OCI-LY3 (cell line): ENCODE measurements around the gene IPPK.
"Not testable (repeated sequence)": the region's sequence is repeated elsewhere in the genome, so short reads cannot be mapped to it uniquely, and the experiment has no call there.

Experiments
- H2AFZ ChIP-seq: fragments of 200-600, 300-600 bp; shearing (Covaris generic); 2 replicates; pipeline ENCODE4 v1.6.0; 2014; ENCODE audit warnings: antibody characterized with exemption, low read depth, low read length
- H3K27ac ChIP-seq: fragments of 200-600, 300-600 bp; sonication (generic); 2 replicates; pipeline ENCODE4 v1.5.1; 2014; ENCODE audit warnings: mild to moderate bottlenecking, low read length, moderate library complexity, mixed read lengths
- H3K27me3 ChIP-seq: fragments of 200-600, 300-600 bp; sonication (generic); 2 replicates; pipeline ENCODE4 v1.6.1; 2014; ENCODE audit warnings: low read depth, low read length, mixed read lengths
- H3K36me3 ChIP-seq: fragments of 200-600, 300-600 bp; sonication (generic); replicated peaks from 2 replicates; pipeline ENCODE3; 2014; ENCODE audit warnings: low read depth, low read length, mixed read lengths
- H3K4me1 ChIP-seq: fragments of 300-600, 200-600 bp; sonication (generic); 2 replicates; pipeline ENCODE4 v1.6.1; 2014; ENCODE audit warnings: low read length, mixed read lengths
- H3K4me2 ChIP-seq: fragments of 200-600, 300-600 bp; sonication (generic); 2 replicates; pipeline ENCODE4 v1.6.1; 2014; ENCODE audit warnings: low read length, mixed read lengths
- H3K4me3 ChIP-seq: fragments of 300-600, 200-600 bp; sonication (generic); 2 replicates; pipeline ENCODE4 v1.5.1; 2014; ENCODE audit warnings: antibody characterized with exemption, mild to moderate bottlenecking, low read length, moderate library complexity
- H3K79me2 ChIP-seq: fragments of 300-600, 200-600 bp; shearing (Covaris generic); 2 replicates; pipeline ENCODE4 v1.6.1; 2014; ENCODE audit warnings: mild to moderate bottlenecking, low read length, mixed read lengths
- H3K9ac ChIP-seq: fragments of 300-600, 200-600 bp; shearing (Covaris generic); 2 replicates; pipeline ENCODE4 v1.6.0; 2014; ENCODE audit warnings: mild to moderate bottlenecking, low read length, moderate library complexity
- H3K9me3 ChIP-seq: fragments of 200-600, 300-600 bp; shearing (Covaris generic); 2 replicates; pipeline ENCODE4 v1.6.1; 2014; ENCODE audit warnings: low read length, mixed read lengths; ENCODE audit not compliant: insufficient read depth
- H4K20me1 ChIP-seq: fragments of 200-600, 300-600 bp; sonication (generic); 2 replicates; pipeline ENCODE4 v1.6.1; 2016; ENCODE audit warnings: low read length, mixed read lengths; ENCODE audit not compliant: insufficient read depth
- EZH2phosphoT487 ChIP-seq: fragments of 200-600 bp; shearing (Covaris generic); IDR thresholded peaks from 2 replicates; pipeline ENCODE4 v1.6.1; 2018; ENCODE audit warnings: antibody characterized with exemption, mixed run types, low read depth
- TF ChIP-seq, protein P1 (sequence below): fragments of 200-600, 300-600 bp; sonication (generic); IDR thresholded peaks from 2 replicates; pipeline ENCODE4 v1.5.1; 2014; ENCODE audit warnings: antibody characterized with exemption, low read length, low read depth

Gene IPPK

DNA sequence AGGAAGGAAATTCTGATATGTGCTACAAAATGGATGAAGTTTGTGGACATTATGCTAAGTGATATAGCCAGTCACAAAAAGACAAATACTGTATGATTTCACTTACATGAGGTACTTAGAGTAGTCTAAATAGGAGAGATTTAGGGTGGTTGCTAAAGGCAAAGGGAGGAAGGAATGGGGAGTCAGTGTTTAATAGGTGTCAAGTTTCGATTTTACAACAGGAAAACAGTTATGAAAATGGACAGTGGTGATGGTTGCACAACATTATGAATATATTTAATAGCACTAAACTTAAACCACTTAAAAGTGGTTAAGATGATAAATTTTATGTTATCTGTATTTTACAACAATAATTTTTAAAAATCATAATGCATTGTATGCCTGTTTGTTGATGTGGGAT lies 93.8 kb downstream of the IPPK start:
- H3K9ac ChIP-seq = no peak overlapping the region
- H2AFZ ChIP-seq = no peak overlapping the region
- H3K4me2 ChIP-seq = no peak overlapping the region
- no peaks in the 10 kb centered on the region for H3K36me3 ChIP-seq
- no peak overlapping the region for H3K27ac ChIP-seq
- H3K79me2 ChIP-seq = no peaks in the 10 kb centered on the region
- H3K4me3 ChIP-seq = no peak overlapping the region
- no peak for TF ChIP-seq EZH2phosphoT487
- TF ChIP-seq, protein P1, sequence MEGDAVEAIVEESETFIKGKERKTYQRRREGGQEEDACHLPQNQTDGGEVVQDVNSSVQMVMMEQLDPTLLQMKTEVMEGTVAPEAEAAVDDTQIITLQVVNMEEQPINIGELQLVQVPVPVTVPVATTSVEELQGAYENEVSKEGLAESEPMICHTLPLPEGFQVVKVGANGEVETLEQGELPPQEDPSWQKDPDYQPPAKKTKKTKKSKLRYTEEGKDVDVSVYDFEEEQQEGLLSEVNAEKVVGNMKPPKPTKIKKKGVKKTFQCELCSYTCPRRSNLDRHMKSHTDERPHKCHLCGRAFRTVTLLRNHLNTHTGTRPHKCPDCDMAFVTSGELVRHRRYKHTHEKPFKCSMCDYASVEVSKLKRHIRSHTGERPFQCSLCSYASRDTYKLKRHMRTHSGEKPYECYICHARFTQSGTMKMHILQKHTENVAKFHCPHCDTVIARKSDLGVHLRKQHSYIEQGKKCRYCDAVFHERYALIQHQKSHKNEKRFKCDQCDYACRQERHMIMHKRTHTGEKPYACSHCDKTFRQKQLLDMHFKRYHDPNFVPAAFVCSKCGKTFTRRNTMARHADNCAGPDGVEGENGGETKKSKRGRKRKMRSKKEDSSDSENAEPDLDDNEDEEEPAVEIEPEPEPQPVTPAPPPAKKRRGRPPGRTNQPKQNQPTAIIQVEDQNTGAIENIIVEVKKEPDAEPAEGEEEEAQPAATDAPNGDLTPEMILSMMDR = no peak
- H3K9me3 ChIP-seq = no peaks in the 10 kb centered on the region
- H3K4me1 ChIP-seq = no peaks in the 10 kb centered on the region
- H3K27me3 ChIP-seq = no peaks in the 10 kb centered on the region
- no peaks in the 10 kb centered on the region for H4K20me1 ChIP-seq

- H2AFZ ChIP-seq, H3K4me2 ChIP-seq, H3K36me3 ChIP-seq, H4K20me1 ChIP-seq, H3K79me2 ChIP-seq, H3K4me3 ChIP-seq, H3K27ac ChIP-seq, H3K9me3 ChIP-seq, H3K9ac ChIP-seq, H3K4me1 ChIP-seq, H3K27me3 ChIP-seq: not testable (repeated sequence)
Measured at GRCh38 chr9:92573612-92574011, 96.3 kb downstream of the IPPK start.

DNA sequence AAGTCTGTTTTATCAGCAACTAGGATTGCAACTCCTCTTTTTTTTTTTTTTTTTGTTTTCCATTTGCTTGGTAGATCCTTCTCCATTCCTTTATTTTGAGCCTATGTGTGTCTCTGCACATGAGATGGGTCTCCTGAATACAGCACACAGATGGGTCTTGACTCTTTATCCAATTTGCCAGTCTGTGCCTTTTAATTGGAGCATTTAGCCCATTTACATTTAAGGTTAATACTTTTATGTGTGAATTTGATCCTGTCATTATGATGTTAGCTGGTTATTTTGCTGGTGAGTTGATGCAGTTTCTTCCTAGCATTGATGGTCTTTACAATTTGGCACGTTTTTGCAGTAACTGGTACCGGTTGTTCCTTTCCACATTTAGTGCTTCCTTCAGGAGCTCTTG lies 98.1 kb downstream of the IPPK start:
- H3K36me3 ChIP-seq, H3K9me3 ChIP-seq, H3K4me3 ChIP-seq, H3K4me1 ChIP-seq, H3K27me3 ChIP-seq, H3K4me2 ChIP-seq, H3K27ac ChIP-seq, H3K79me2 ChIP-seq, H4K20me1 ChIP-seq, H2AFZ ChIP-seq, H3K9ac ChIP-seq: not testable (repeated sequence)

GRCh38 chr9:92564982-92565381 lies 104.9 kb downstream of the IPPK start:
- H2AFZ ChIP-seq = no peak overlapping the region
- H3K4me2 ChIP-seq = no peak overlapping the region
- no peak overlapping the region for H3K27ac ChIP-seq
- H4K20me1 ChIP-seq = no peaks in the 10 kb centered on the region
- no peak overlapping the region for H3K4me3 ChIP-seq
- TF ChIP-seq EZH2phosphoT487 = no peak
- TF ChIP-seq, protein P1 = no peak
- 0 out of 2 replicates have a peak, but pooled peaks cover 3% of the 10 kb centered on the region for H3K9me3 ChIP-seq
- no peaks in the 10 kb centered on the region for H3K27me3 ChIP-seq
- no peaks in the 10 kb centered on the region for H3K79me2 ChIP-seq
- no peak overlapping the region for H3K9ac ChIP-seq
- no peaks in the 10 kb centered on the region for H3K36me3 ChIP-seq
- H3K4me1 ChIP-seq = no peaks in the 10 kb centered on the region

GRCh38 chr9:92564504-92564903 lies 105.4 kb downstream of the IPPK start:
- H3K4me3 ChIP-seq = no peak overlapping the region
- H3K4me2 ChIP-seq = no peak overlapping the region
- no peaks in the 10 kb centered on the region for H3K27me3 ChIP-seq
- 0 out of 2 replicates have a peak, but pooled peaks cover 3% of the 10 kb centered on the region for H3K9me3 ChIP-seq
- H3K4me1 ChIP-seq = no peaks in the 10 kb centered on the region
- no peaks in the 10 kb centered on the region for H3K79me2 ChIP-seq
- H2AFZ ChIP-seq = no peak overlapping the region
- no peaks in the 10 kb centered on the region for H4K20me1 ChIP-seq
- TF ChIP-seq, protein P1 = no peak
- no peak for TF ChIP-seq EZH2phosphoT487
- no peaks in the 10 kb centered on the region for H3K36me3 ChIP-seq
- H3K27ac ChIP-seq = no peak overlapping the region
- no peak overlapping the region for H3K9ac ChIP-seq
